RWPE1 (cell line): ENCODE data around the gene CLCN7.

ENCODE experiments used
- CTCF ChIA-PET: fragments of 350-600 bp; sonication (Branson Sonifier 250); formaldehyde crosslinking; extraction: SDS; loops from one replicate; lab custom pipeline; 2021; lab: Yijun Ruan, JAX
- POLR2A ChIA-PET: fragments of 400-600 bp; formaldehyde crosslinking; extraction: SDS; loops from one replicate; lab custom pipeline; 2020; ENCODE audit warnings: antibody characterized with exemption; ENCODE audit not compliant: low non-redundant PET; lab: Yijun Ruan, JAX
- DNase-seq: peaks from one replicate; pipeline ENCODE4 v3.0.0; 2012; ENCODE audit warnings: low spot score
- H3K27ac ChIP-seq: fragments of 450-650 bp; 2 replicates; pipeline ENCODE4 v1.5.1; 2017
- TF ChIP-seq, protein P1 (sequence below): fragments of 450-650 bp; conservative IDR thresholded peaks from 2 replicates; pipeline ENCODE4 v1.5.1; 2017; ENCODE audit warnings: low read depth, mild to moderate bottlenecking

Gene CLCN7

DNA sequence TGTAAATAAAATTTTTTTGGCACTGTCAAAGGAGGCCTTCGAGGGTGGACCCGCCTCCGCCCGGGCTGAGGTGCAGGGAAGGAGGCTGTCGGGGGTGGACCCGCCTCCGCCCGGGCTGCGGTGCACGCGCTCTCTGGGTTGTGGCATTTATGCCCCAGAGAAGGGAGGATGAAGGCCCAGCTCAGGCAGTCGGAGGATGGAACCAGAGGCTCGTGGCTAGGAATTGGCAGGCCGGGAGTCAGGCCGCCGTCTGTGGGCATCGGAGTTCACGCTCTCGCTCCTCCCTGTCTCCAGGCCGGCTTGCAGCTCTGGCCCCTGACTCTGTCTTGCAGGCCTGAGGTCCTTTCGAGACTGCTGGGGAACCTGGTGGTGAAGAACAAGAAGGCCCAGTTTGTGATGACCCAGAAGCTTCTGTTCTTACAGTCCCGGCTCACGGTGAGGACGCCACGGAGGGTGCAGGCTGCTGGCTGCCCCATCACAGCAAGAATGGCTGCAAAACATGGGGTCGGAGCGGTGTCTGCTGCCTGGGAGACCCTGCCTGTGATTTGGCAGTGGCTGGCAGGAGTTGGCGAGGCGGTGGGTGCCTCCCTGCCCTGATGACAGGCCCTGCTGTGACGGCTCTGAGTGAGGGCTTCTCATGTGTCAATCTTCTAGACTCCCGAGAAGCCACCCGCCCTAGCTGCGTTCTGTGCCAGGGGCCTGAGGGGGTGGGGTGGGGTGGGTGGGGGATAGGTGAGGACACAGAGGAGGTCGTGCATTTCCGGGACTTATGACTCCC is 24.3 kb upstream of the CLCN7 start:
- ChIA-PET CTCF (interaction anchor here (0.7 kb wide), 1 partner anchor 34 kb away, joined by 4 read pairs; the partner anchor contains the start of gene TMEM204), POLR2A (no interaction called here)
- no peak for DNase-seq
- TF ChIP-seq, protein P1, sequence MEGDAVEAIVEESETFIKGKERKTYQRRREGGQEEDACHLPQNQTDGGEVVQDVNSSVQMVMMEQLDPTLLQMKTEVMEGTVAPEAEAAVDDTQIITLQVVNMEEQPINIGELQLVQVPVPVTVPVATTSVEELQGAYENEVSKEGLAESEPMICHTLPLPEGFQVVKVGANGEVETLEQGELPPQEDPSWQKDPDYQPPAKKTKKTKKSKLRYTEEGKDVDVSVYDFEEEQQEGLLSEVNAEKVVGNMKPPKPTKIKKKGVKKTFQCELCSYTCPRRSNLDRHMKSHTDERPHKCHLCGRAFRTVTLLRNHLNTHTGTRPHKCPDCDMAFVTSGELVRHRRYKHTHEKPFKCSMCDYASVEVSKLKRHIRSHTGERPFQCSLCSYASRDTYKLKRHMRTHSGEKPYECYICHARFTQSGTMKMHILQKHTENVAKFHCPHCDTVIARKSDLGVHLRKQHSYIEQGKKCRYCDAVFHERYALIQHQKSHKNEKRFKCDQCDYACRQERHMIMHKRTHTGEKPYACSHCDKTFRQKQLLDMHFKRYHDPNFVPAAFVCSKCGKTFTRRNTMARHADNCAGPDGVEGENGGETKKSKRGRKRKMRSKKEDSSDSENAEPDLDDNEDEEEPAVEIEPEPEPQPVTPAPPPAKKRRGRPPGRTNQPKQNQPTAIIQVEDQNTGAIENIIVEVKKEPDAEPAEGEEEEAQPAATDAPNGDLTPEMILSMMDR = no peak
- H3K27ac ChIP-seq = no peak overlapping the region

DNA sequence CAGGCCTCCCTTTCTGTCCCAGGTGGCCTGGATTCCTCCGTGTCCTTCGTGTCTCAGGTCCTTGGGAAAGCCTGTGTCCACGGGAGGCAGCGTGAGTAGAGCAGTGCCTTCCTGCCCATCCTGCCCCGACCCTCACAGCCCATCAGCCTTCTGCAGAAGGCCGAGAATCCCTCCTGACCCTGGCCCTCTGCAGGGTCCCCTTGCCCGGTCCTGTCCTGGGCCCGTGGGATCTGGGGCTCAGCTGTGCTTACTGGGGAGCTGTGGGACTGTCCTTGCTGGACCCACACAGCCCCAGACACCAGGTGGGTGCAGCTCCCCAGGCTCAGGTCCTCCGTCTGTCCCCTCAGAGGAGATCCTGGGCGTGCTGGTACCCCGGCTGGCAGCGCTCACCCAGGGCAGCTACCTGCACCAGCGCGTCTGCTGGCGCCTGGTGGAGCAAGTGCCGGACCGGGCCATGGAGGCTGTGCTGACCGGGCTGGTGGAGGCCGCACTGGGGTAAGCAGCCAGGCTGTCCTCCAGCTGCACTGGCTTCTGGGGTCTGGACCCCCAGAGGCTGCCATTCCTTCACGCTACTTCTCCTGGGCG is 22.3 kb upstream of the CLCN7 start:
- ChIA-PET CTCF (no interaction called here), POLR2A (no interaction called here)
- TF ChIP-seq, protein P1 = no peak
- H3K27ac ChIP-seq = no peak overlapping the region
- no peak for DNase-seq

DNA sequence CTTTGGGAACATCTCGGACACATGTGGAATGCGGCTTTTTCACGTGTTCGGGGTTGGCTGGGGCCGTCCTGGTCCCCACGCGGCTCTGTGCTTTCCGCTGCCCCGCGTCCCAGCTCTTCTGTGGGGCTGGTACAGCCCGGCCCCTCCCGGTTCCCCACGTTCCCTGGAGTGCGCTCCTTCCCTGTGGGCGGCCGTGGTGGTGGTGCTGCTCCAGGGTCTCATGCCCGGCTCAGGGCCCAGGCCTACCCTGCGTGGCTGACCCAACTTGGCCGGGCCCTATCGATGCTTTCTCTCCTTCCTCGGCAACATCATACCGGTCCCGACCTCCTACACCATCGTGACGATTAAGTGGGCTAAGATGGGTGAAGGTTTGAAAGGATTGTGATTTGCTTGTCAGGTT is 21.6 kb upstream of the CLCN7 start:
- ChIA-PET POLR2A (no interaction called here), CTCF (no interaction called here)
- DNase-seq = no peak
- H3K27ac ChIP-seq = no peak overlapping the region
- TF ChIP-seq, protein P1 = no peak

DNA sequence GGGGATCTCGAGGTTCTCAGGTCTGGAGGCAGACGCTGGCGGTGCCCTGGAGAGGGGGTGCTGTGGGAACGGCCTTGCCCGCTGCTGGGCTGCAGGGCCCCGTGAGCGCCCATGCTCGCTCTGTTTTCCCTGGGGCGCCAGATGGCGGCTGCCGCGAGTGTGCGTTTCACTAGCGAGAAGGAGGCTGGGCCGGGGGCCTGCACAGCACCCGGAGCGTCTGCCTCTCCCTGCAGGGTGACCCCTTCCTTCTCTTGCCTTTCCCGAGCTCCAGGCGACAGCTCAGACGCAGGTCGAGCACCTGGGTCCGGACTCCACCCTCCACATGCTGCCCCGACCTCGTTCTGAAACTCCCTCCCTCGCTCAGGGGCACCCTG is 21.0 kb upstream of the CLCN7 start:
- POLR2A ChIA-PET = no interaction called here
- H3K27ac ChIP-seq = no peak overlapping the region
- no peak for DNase-seq
- TF ChIP-seq, protein P1 = no peak
- CTCF ChIA-PET = interaction anchor here (0.6 kb wide), 1 partner anchor 95 kb away, joined by 3 read pairs; no protein-coding TSS in a partner anchor

DNA sequence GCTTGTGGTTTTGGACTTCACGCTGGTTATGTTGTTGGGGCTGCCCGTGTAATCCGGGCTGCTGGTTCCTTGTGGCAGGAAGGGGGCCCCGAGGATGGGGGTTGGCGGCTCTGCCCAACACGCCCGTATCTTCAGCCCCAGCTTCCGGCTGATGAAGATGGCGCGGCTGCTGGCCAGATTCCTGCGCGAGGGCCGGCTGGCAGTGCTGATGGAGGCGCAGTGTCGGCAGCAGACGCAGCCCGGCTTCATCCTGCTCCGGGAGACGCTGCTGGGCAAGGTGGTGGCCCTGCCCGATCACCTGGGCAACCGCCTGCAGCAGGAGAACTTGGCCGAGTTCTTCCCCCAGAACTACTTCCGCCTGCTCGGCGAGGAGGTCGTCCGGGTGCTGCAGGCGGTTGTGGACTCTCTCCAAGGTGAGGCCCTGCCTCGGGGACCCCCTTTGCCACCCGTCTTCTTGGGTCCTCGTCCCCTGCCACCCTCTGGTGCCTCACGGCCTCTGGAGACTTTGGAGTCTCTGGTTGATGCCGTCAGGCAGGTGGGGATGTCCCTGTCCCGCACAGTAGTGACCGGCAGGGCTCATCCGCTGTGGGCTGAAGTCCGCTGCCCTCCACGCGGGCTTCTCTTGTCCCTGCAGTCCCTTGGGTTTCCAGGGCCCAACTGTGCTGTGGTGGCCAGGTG is 20.5 kb upstream of the CLCN7 start:
- POLR2A ChIA-PET = interaction anchor here (0.5 kb wide), 1 partner anchor 15 kb away, joined by 4 read pairs; no protein-coding TSS in a partner anchor
- peak overlapping the region; percentile 79 for H3K27ac ChIP-seq
- CTCF ChIA-PET = interaction anchor here (0.6 kb wide), 1 partner anchor 96 kb away, joined by 3 read pairs; no protein-coding TSS in a partner anchor
- TF ChIP-seq, protein P1 = no peak
- no peak for DNase-seq

DNA sequence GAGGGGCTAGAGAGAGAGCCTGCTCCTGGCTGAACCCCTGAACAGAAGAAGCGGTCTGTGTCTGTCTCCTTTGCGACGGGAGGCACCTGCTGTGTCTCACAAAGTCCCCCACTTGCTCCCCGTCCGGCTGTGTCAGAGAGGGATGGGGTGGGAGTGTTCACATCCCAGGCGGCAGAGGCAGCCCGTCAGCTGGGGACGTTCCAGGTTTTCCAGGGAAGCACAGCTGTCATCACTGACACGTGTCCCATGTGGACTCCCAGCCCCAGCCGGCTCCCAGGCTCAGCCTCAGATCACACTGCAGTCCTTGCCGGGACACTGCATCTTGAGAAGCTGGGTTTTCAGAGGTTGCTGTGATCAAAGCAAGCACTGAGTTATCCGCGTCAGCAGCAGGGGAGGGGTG is 19.9 kb upstream of the CLCN7 start:
- no peak for DNase-seq
- H3K27ac ChIP-seq = peak overlapping the region; percentile 79
- POLR2A ChIA-PET = no interaction called here
- CTCF ChIA-PET = interaction anchor here (0.7 kb wide), 1 partner anchor 107 kb away, joined by 3 read pairs; no protein-coding TSS in a partner anchor
- TF ChIP-seq, protein P1 = no peak
